GM12878 (cell line): ENCODE results near the gene LRP1. TPM values are rescaled to one million over a fixed set of nuclear protein-coding genes. Genes with fewer than 3 reads are reported as not detected.
A peak's percentile ranks its signal among the peaks of the same experiment; 100 is the strongest.

Source experiments
- BACH1 ChIP-seq: fragments of 450-650 bp; IDR thresholded peaks from 2 replicates; pipeline ENCODE4 v1.6.1; 2017; ENCODE audit warnings: mild to moderate bottlenecking, borderline replicate concordance
- BHLHE40 ChIP-seq, 2 experiments: fragments of 450-650 bp in 1 of 2; IDR thresholded peaks; 2 replicates each; pipeline ENCODE4 v1.6.1; 2011 to 2017; ENCODE audit warnings: low read depth in 2 of 2, borderline replicate concordance in 1 of 2, improper control_type of control experiment in 1 of 2, low read length in 1 of 2, mild to moderate bottlenecking in 1 of 2
- CTCF ChIP-seq, 3 experiments: IDR thresholded peaks in 2 of 3; conservative IDR thresholded peaks in 1 of 3; 2 replicates each; pipeline ENCODE4 v1.5.1; 2011; ENCODE audit warnings: low read depth in 3 of 3, low read length in 3 of 3, mild to moderate bottlenecking in 3 of 3, control low read depth in 2 of 3, moderate library complexity in 2 of 3, inconsistent platforms in 1 of 3, mixed read lengths in 1 of 3; ENCODE audit not compliant: control insufficient read depth in 2 of 3, insufficient read depth in 1 of 3; ENCODE audit errors: extremely low read depth in 1 of 3
- EGR1 ChIP-seq, 2 experiments: IDR thresholded peaks; 1 replicate in 1 of 2; 2 replicates in 1 of 2; pipeline ENCODE4 v1.6.1; 2011 to 2012; ENCODE audit warnings: low read depth in 2 of 2, low read length in 2 of 2, borderline replicate concordance in 1 of 2, mild to moderate bottlenecking in 1 of 2, moderate library complexity in 1 of 2
- EP300 ChIP-seq, 2 experiments: fragments of 150-350 bp in 1 of 2; IDR thresholded peaks; 2 replicates each; pipeline ENCODE4 v1.6.1; 2011 to 2012; ENCODE audit warnings: low read depth in 2 of 2, low read length in 2 of 2, borderline replicate concordance in 1 of 2, improper control_type of control experiment in 1 of 2, inconsistent platforms in 1 of 2; ENCODE audit not compliant: control insufficient read depth in 1 of 2
- GATAD2B ChIP-seq: fragments of 450-650 bp; conservative IDR thresholded peaks from 2 replicates; pipeline ENCODE4 v1.6.1; 2017; ENCODE audit warnings: low read depth, mild to moderate bottlenecking, moderate library complexity
- MEF2A ChIP-seq: IDR thresholded peaks from 2 replicates; pipeline ENCODE4 v1.6.1; 2011; ENCODE audit warnings: low read depth, mild to moderate bottlenecking, low read length, moderate library complexity; ENCODE audit not compliant: insufficient read depth
- MLLT1 ChIP-seq: fragments of 450-650 bp; IDR thresholded peaks from 2 replicates; pipeline ENCODE4 v1.6.1; 2016; ENCODE audit warnings: mild to moderate bottlenecking
- MTA3 ChIP-seq: IDR thresholded peaks from 2 replicates; pipeline ENCODE4 v1.6.1; 2012; ENCODE audit warnings: low read length, inconsistent platforms, borderline replicate concordance
- NBN ChIP-seq: fragments of 450-650 bp; IDR thresholded peaks from 2 replicates; pipeline ENCODE4 v1.6.1; 2016
- NFXL1 ChIP-seq: fragments of 450-650 bp; IDR thresholded peaks from 2 replicates; pipeline ENCODE4 v1.6.1; 2017; ENCODE audit warnings: antibody characterized with exemption, mild to moderate bottlenecking, borderline replicate concordance
- PML ChIP-seq: IDR thresholded peaks from 2 replicates; pipeline ENCODE4 v1.6.1; 2012; ENCODE audit warnings: low read length, inconsistent platforms
- POLR2A ChIP-seq: IDR thresholded peaks from 2 replicates; pipeline ENCODE4 v1.6.1; 2011; ENCODE audit warnings: low read depth, mild to moderate bottlenecking, low read length
- RELA ChIP-seq: fragments of 450-650 bp; IDR thresholded peaks from 2 replicates; pipeline ENCODE4 v1.8.0; 2014; ENCODE audit warnings: borderline replicate concordance; ENCODE audit not compliant: partially characterized antibody
- SKIL ChIP-seq: fragments of 450-650 bp; IDR thresholded peaks from 2 replicates; pipeline ENCODE4 v1.6.1; 2017; ENCODE audit warnings: mild to moderate bottlenecking, low read depth, inconsistent platforms; ENCODE audit not compliant: poor library complexity, severe bottlenecking
- SP1 ChIP-seq: IDR thresholded peaks from one replicate; pipeline ENCODE4 v1.6.1; 2011; ENCODE audit warnings: low read depth, low read length
- SRF ChIP-seq, 2 experiments: IDR thresholded peaks; 2 replicates each; pipeline ENCODE4 v1.6.1; 2011; ENCODE audit warnings: low read depth in 2 of 2, low read length in 2 of 2, mild to moderate bottlenecking in 1 of 2, moderate library complexity in 1 of 2
- YY1 ChIP-seq: IDR thresholded peaks from 2 replicates; pipeline ENCODE4 v1.6.1; 2011; ENCODE audit warnings: low read depth, mild to moderate bottlenecking, low read length
- ZBTB4 ChIP-seq: fragments of 450-650 bp; formaldehyde crosslinking; IDR thresholded peaks from 2 replicates; pipeline ENCODE4 v1.4.0; 2022; ENCODE audit warnings: mild to moderate bottlenecking, moderate library complexity
- ZNF217 ChIP-seq: fragments of 450-650 bp; IDR thresholded peaks from 2 replicates; pipeline ENCODE4 v1.6.1; 2017; ENCODE audit warnings: antibody characterized with exemption, mild to moderate bottlenecking
- polyA plus RNA-seq, 11 experiments: library from polyadenylated mRNA; depleted of rRNA in 4 of 11; unstranded in 6 of 11; stranded (reverse) in 5 of 11; fragments of >200 nt; fragmentation: Nextera tagmentation in 4 of 11; fragmentation: Illumina TruSeq in 1 of 11; extraction: Ambion mirVana in 4 of 11; extraction: Trizol in 1 of 11; gene quantifications; 1 replicate in 1 of 11; 2 replicates in 10 of 11; pipeline versions ENCODE4 v1.2.1 to v1.2.3, GENCODE V29; 2011 to 2016; ENCODE audit warnings: inconsistent platforms in 2 of 11, missing spikeins in 2 of 11, low read depth in 1 of 11
- total RNA-seq, 4 experiments: library from RNA; depleted of rRNA in 3 of 4; stranded (reverse); fragments of >200 nt in 3 of 4; fragmentation: Illumina TruSeq in 1 of 4; extraction: Trizol in 1 of 4; gene quantifications; 2 replicates each; pipeline versions ENCODE4 v1.2.1 to v1.2.3, GENCODE V29; 2013 to 2021

The LRP1 gene
- total and polyA plus RNA-seq, 10 of the 15 experiments (the other 5 are each of a cell fraction or from before 2014, with no cell fraction given): under 0.01 to 1.1 (median 0.20) TPM; not detected in 2

- TF ChIP-seq MLLT1 (peak; percentile 88), CTCF (IDR thresholded peaks at IDR 0.05 in 2 of 3, conservative IDR thresholded peaks at IDR 0.05 in 1 of 3; ENCODE audit: control insufficient read depth in 2 of 3, extremely low read depth in 1 of 3, insufficient read depth in 1 of 3, low read depth in 3 of 3, low read length in 3 of 3) (no peak), BACH1 (peak; percentile 46; the same call in 1 of the 2 replicates), SKIL (peak; percentile 34), BHLHE40 (IDR thresholded peaks at IDR 0.05; ENCODE audit: borderline replicate concordance in 1 of 2, low read depth in 2 of 2, low read length in 1 of 2) (peak; percentile 94 to 96), SRF (IDR thresholded peaks at IDR 0.05; ENCODE audit: low read depth in 2 of 2, low read length in 2 of 2) (no peak), GATAD2B (peak; percentile 33), NBN (peak; percentile 66; the same call in 1 of the 2 replicates), EGR1 (IDR thresholded peaks at IDR 0.05; ENCODE audit: borderline replicate concordance in 1 of 2, low read depth in 2 of 2, low read length in 2 of 2) (peak; percentile 38 to 99), RELA (no peak), ZBTB4 (CRISPR knock-in tag) (peak; percentile 73), MEF2A (peak; percentile 51; the same call in 1 of the 2 replicates), SP1 (peak; percentile 68), YY1 (peak; percentile 45; the same call in 1 of the 2 replicates), PML (no peak), NFXL1 (no peak), EP300 (IDR thresholded peaks at IDR 0.05; ENCODE audit: borderline replicate concordance in 1 of 2, control insufficient read depth in 1 of 2, low read depth in 2 of 2, low read length in 2 of 2) (0 out of 4 replicates have a peak, but pooled peaks of 1 of the 2 experiments have one; percentile 48), POLR2A (peak; percentile 82), MTA3 (no peak), ZNF217 (no peak)
Measured at GRCh38 chr12:57088354-57089270, 39.7 kb upstream of the LRP1 start, which contains the start of gene NAB2 (continued).
